ENCODE data around the gene FKBP5.

Gene FKBP5

DNA sequence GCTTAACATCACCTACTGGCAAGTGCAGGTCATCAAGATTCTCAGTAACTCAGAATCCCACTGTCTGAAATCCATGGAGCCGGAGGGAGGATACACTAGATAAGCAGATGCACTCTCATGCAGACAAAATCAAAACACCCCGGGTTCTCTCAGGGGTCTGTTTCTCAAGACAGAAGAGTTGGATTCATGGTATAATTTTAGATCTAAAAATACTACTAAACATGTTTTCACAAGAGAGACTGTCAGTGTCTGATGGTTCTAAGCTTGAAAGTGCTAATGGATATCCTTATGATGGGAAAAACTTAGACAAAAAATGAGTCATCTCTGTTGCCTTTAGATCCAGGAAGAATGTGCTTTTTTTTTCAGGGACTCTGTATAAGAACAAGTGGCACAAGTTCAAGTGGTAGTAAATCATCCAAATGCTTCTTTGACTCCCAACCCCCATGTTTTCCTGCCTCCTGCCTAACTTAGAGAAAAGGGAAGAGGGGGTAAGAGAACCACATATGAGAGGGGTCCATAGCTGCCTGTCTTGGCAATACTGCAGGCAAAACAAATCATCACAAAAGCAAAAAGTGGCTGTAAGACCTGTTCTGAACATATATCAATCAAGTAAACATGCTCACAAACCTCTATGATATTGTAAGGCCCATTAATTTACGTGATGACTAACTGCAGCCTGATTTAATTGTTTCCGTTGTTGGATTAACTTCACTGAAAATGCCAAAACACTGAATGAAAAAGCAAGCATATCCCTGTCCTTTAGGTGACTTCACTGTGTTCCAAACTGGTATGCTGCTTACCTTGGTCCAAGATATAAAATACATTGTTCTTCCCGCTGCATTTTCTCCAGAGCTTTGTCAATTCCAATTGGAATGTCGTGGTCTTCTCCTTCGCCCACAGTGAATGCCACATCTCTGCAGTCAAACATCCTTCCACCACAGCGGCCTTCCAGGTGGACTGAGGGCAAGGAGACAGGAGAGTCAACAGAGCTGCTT is 92.0 kb downstream of the FKBP5 start:
- H3K79me2 ChIP-seq (ENCODE audit: insufficient read depth, low read length) = no peaks in the 10 kb centered on the region
- H4K20me1 ChIP-seq (ENCODE audit: insufficient read depth, low read length) = no peaks in the 10 kb centered on the region
- no peak overlapping the region for H3K27ac ChIP-seq (ENCODE audit: low read length)
- H3K27me3 ChIP-seq (ENCODE audit: insufficient read depth, low read length, poor library complexity) = peaks cover 34% of the 10 kb centered on the region
- no peak for DNase-seq
- no peak overlapping the region for H2AFZ ChIP-seq (ENCODE audit: low read depth, low read length)
- no peak overlapping the region for H3K4me2 ChIP-seq (ENCODE audit: insufficient read depth, low read length)
- H3K4me1 ChIP-seq (ENCODE audit: insufficient read depth, low read length) = peaks cover 20% of the 10 kb centered on the region
- no peak for TF ChIP-seq EZH2 (IDR thresholded peaks at IDR 0.05; ENCODE audit: borderline replicate concordance, low read depth, low read length, severe bottlenecking)
- TF ChIP-seq CTCF (IDR thresholded peaks at IDR 0.05; ENCODE audit: borderline replicate concordance, extremely low read depth, low read length, poor library complexity, severe bottlenecking) = no peak
- no peak for ATAC-seq (ENCODE audit: insufficient read depth, low read depth)
- H3K36me3 ChIP-seq (ENCODE audit: insufficient read depth, low read length) = no peaks in the 10 kb centered on the region
- no peak overlapping the region for H3K4me3 ChIP-seq (ENCODE audit: low read depth in 1 of 2, low read length in 2 of 2)
- H3K9ac ChIP-seq (ENCODE audit: low read depth, low read length) = no peak overlapping the region
- no peaks in the 10 kb centered on the region for H3K9me3 ChIP-seq (ENCODE audit: insufficient read depth, low read length, severe bottlenecking)

- H3K36me3 ChIP-seq (ENCODE audit: insufficient read depth, low read length) = no peaks in the 10 kb centered on the region
- TF ChIP-seq CTCF (IDR thresholded peaks at IDR 0.05; ENCODE audit: borderline replicate concordance, extremely low read depth, low read length, poor library complexity, severe bottlenecking) (no peak), EZH2 (IDR thresholded peaks at IDR 0.05; ENCODE audit: borderline replicate concordance, low read depth, low read length, severe bottlenecking) (no peak)
- no peak overlapping the region for H3K9ac ChIP-seq (ENCODE audit: low read depth, low read length)
- no peak for ATAC-seq (ENCODE audit: insufficient read depth, low read depth)
- H2AFZ ChIP-seq (ENCODE audit: low read depth, low read length) = no peak overlapping the region
- no peaks in the 10 kb centered on the region for H3K4me1 ChIP-seq (ENCODE audit: insufficient read depth, low read length)
- H3K9me3 ChIP-seq (ENCODE audit: insufficient read depth, low read length, severe bottlenecking) = no peaks in the 10 kb centered on the region
- no peaks in the 10 kb centered on the region for H3K79me2 ChIP-seq (ENCODE audit: insufficient read depth, low read length)
- no peak overlapping the region for H3K4me3 ChIP-seq (ENCODE audit: low read depth in 1 of 2, low read length in 2 of 2)
- H3K27me3 ChIP-seq (ENCODE audit: insufficient read depth, low read length, poor library complexity) = peaks cover 25% of the 10 kb centered on the region
- no peaks in the 10 kb centered on the region for H4K20me1 ChIP-seq (ENCODE audit: insufficient read depth, low read length)
- DNase-seq = no peak
- no peak overlapping the region for H3K27ac ChIP-seq (ENCODE audit: low read length)
- H3K4me2 ChIP-seq (ENCODE audit: insufficient read depth, low read length) = no peak overlapping the region
Observed at GRCh38 chr6:35594503-35595186, 94.1 kb downstream of the FKBP5 start.

DNA sequence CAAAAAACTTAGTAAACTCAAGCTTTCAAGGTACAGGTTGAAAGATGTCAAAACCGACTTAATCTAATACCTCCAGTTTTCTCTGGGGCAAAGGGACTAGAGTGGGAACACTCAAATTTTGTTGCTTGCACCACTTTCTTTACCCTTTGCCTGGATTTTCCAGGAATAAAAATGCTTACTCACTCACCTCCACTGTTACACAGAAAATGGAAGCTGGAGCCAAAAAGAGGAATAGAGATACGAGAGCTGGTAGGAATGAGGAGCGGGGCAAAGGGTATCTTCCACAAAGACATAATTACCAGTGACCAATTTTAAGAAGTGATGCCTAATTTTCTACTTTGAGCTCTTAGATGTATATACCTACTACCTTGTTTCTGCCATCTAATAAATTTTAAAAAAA is 96.5 kb downstream of the FKBP5 start:
- no peaks in the 10 kb centered on the region for H3K36me3 ChIP-seq (ENCODE audit: insufficient read depth, low read length)

More for the DNA sequence above, 96.5 kb downstream of the FKBP5 start:
- Histone ChIP-seq H3K4me2 (ENCODE audit: insufficient read depth, low read length) (no peak overlapping the region), H3K9me3 (ENCODE audit: insufficient read depth, low read length, severe bottlenecking) (no peaks in the 10 kb centered on the region), H3K27ac (ENCODE audit: low read length) (no peak overlapping the region), H2AFZ (ENCODE audit: low read depth, low read length) (no peak overlapping the region), H3K9ac (ENCODE audit: low read depth, low read length) (no peak overlapping the region), H4K20me1 (ENCODE audit: insufficient read depth, low read length) (no peaks in the 10 kb centered on the region), H3K27me3 (ENCODE audit: insufficient read depth, low read length, poor library complexity) (peaks cover 25% of the 10 kb centered on the region), H3K4me3 (ENCODE audit: low read depth in 1 of 2, low read length in 2 of 2) (no peak overlapping the region), H3K79me2 (ENCODE audit: insufficient read depth, low read length) (no peaks in the 10 kb centered on the region), H3K4me1 (ENCODE audit: insufficient read depth, low read length) (no peaks in the 10 kb centered on the region)
- ATAC-seq (ENCODE audit: insufficient read depth, low read depth) (no peak), DNase-seq (no peak)
- no peak for TF ChIP-seq EZH2 (IDR thresholded peaks at IDR 0.05; ENCODE audit: borderline replicate concordance, low read depth, low read length, severe bottlenecking)
- no peak for TF ChIP-seq CTCF (IDR thresholded peaks at IDR 0.05; ENCODE audit: borderline replicate concordance, extremely low read depth, low read length, poor library complexity, severe bottlenecking)

All from DND-41 (cell line).